NOMO-1 treated with DMSO at 0.1 percent for 48 hours (cell line): ENCODE measurements around the gene GPX3.

Source experiments
- DNase-seq: peaks from one replicate; lab custom pipeline; 2025; ENCODE audit not compliant: unreplicated experiment; lab: John Stamatoyannopoulos, UW

The GPX3 gene

GRCh38 chr5:151075698-151076331 lies 55.4 kb downstream of the GPX3 start:
- DNase-seq: no peak

GRCh38 chr5:151076616-151077015 lies 56.2 kb downstream of the GPX3 start:
- no peak for DNase-seq

- DNase-seq: no peak
Observed at GRCh38 chr5:151077419-151077818, 57.0 kb downstream of the GPX3 start.

GRCh38 chr5:151077967-151078366 lies 57.6 kb downstream of the GPX3 start:
- no peak for DNase-seq
